ENCODE results near the gene ZKSCAN7.
"Not testable (repeated sequence)": the region's sequence is repeated elsewhere in the genome, so short reads cannot be mapped to it uniquely, and the experiment has no call there.

ZKSCAN7 gene

DNA sequence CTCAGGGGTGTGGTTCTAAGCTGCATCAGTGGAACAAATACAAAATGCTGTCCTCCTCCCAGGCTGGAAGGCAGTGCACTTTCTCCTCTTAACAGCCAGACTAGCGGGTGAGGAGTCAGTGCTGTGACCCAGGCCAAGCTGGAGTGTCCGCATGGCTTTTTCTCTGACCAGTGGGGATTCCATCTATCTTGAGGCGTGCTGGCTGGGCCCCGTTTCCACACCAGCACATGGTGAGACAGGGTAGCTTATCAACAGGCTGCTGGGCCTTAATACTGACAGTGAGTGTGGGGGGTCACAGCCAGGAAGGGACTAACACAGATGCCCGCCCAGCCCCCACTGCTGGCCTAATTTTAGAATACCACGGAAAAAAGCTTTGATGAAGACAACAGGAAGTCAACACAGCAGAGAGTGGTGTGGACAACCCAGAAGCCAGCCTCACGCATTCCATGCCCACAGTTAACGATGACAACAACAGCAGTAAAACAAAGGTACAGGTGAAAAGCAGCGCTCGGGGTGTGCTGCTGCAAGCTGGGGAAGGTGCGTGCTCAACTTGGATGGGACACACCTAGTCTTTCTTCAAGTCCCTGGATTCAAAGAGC is 22.5 kb downstream of the ZKSCAN7 start:
- not testable (repeated sequence) for DNase-seq

DNA sequence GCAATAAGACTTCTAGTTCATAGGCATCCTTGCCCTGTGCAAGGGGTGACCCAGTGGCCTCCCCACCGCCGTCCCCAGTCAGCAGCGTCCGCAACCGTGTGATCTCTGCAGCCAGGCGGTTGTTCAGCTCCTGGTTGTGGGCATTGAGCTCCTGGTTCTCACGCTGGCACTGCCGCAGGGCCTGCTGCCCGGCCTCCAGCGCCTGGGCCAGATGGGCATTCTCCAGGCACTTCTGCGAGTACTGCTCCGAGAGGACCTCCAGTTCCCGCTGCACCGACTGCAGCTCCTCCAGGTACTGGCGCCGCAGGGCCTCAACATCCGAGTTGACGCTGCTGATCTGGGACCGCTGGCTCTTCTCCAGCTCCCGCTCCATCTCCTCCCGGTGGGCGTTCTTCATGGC is 23.3 kb downstream of the ZKSCAN7 start:
- DNase-seq = not testable (repeated sequence)

GRCh38 chr3:44578924-44579515 is 24.0 kb downstream of the ZKSCAN7 start:
- DNase-seq = not testable (repeated sequence)

- not testable (repeated sequence) for DNase-seq
Measured at GRCh38 chr3:44579749-44580148, 24.8 kb downstream of the ZKSCAN7 start.

GRCh38 chr3:44580971-44581370 is 26.0 kb downstream of the ZKSCAN7 start:
- not testable (repeated sequence) for DNase-seq

DNA sequence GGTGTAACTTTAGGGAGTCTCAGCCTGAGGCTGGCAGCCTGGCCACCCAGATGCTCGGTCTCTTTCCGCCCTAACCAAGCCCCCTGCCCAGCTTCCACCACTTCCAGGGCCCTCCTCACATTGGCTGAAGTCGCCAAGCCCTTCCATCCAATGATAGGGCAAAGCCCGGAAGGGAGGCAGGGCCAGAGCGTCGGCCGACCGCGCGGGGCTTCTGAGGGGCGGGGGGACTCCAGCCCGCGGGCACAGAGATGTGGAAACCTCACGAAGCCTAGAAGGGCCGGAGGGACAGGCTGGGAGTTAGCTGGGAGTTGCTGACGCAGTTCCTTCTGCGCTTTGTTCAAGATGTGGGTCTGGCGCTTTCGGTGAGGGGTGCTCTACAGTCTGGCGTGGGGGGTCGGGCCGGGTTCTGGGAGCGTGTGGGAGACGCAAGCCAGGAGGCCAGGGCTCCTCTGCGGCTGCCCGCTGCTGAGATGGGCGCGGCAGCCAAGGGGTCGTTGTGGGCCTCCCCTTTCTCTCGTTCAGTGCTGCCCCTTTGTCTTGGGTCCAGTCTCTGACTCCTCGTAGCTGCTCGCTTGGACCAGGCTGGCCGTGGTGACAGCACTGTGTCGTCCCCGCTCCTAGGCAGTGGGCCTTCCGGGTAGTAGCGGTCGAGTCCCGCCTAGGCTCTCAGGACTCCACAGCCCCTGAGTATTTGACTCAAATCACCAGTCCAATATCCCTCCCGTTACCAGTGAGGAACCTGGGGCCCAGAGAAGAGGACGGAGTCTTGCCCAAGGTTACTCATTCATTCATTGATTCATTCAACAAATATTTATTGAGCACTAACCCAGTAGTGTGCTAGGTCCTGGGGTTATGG is 29.9 kb downstream of the ZKSCAN7 start, which contains the start of gene ZNF660:
Gene ZNF660 (plus strand): TSS at position 319 of the 856 bp plus-strand sequence. CDS start 9,230 bp downstream, outside the sequence.
- DNase-seq = peak; percentile 77

DNA sequence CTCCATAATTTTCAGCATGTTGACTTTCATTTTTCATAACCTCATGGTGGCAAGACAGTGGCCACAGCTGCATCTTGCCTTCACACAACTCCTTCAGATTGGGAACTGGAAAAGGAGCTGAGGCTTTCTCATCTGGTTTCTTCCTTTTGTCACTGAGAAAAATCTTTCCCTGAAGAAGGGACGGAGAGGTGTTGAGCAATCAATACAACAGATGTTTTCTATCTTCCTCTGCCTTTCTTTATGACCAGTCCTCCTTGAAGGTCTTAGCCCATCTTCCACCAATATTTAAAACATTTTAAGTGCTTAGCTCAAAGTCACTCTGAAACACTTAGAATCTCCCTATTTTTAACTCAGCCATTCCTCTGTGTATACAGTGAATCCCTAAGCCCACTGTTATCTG is 41.6 kb downstream of the ZKSCAN7 start:
- DNase-seq = no peak

DNA sequence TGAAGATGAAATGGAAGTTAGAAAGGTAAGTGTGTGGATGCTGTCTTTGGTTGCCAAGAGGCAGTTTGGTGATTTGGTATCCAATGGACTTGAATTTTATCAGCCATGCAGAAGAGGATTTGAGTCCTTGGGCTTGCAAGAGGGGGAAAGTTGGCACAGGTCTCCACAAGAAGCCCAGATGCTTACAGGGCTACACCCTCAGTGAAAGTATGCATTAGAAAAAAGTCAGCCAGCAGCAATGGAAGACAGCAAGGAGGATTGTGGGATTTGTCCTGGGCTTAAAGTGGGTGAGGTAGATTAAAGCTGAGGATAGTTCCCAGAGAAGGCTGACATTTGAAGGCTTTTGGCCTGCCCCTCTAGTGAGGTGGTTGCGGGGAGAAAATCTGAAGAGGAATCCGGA is 46.8 kb downstream of the ZKSCAN7 start:
- DNase-seq = no peak

DNA sequence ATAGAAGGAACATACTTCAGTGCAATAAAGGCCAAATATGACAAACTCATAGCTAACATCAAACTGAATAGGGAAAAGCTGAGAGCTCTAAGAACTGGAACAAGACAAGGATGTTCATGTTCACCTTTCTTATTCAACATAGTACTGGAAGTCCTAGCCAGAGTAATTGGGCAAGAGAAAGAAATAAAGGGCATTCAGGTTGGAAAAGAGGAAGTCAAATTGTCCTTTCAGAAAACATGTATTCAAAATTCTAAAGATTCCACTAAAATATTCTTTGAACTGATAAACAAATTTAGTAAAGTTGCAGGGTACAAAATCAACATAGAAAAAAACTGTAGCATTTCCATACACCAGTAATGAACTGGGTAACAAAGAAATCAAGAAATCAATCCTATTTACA is 57.7 kb downstream of the ZKSCAN7 start:
- no peak for DNase-seq
